Fibroblast of gingiva (primary cell): Measurements from ENCODE around the gene SLC10A7.
"Not testable (repeated sequence)": the region's sequence is repeated elsewhere in the genome, so short reads cannot be mapped to it uniquely, and the experiment has no call there.

Experiments used
- DNase-seq: peaks from one replicate; pipeline ENCODE4 v3.0.0-alpha.2; 2011; ENCODE audit warnings: low read depth

The SLC10A7 gene

GRCh38 chr4:146350114-146350513 is 171.6 kb downstream of the SLC10A7 start:
- DNase-seq, result not testable (repeated sequence)

- DNase-seq, result no peak
Measured at GRCh38 chr4:146349306-146349705, 172.4 kb downstream of the SLC10A7 start.

- DNase-seq, result no peak
Measured at GRCh38 chr4:146347822-146348221, 173.9 kb downstream of the SLC10A7 start.

GRCh38 chr4:146346276-146346675 is 175.5 kb downstream of the SLC10A7 start:
- no peak for DNase-seq

DNA sequence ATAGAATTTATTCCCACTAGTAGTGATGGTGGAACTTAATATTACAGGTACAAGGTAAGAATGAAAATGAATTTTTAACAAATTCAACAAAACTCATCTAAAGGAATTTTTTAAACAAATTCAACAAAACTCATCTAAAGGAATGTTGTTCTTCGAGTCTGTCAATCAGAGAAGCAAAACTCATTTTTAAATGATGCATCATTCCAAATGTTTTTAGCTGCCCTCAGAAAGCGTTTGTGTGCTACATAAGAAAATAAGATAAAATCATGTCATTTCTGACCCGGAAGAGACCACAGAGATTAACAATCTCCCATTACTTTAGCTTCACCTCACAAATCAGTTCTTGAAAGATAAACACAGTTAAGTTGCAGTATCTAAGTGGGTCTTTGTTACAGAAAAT is 178.0 kb downstream of the SLC10A7 start:
- no peak for DNase-seq

- DNase-seq, result no peak
Measured at GRCh38 chr4:146343199-146343598, 178.5 kb downstream of the SLC10A7 start.

DNA sequence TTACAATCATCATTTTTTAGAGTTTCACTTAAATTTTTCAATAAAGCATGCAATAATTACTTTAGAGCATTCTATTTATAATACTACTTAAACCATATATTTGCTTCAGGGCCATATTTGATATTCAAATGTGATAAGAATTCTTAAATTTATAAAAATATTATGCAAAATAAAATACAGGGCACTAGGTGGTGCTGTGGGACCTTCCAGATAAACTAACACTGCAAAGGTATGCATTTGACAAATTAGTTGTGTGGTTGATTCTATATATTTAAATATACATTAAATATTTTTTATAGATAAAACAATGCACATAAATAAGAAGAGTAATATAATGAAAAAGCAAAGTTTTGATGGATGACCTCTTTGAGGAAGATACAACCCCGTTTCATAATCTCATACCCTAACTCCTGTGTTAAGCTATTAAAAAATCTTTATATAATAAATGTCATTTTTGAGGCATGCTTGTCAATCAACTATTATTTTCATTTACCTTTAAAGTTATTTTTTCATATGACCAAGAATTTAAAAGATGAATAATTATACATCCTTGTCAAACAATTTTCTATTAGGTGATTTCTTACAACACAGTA is 179.0 kb downstream of the SLC10A7 start:
- DNase-seq, result peak; percentile 26

GRCh38 chr4:146340798-146341197 is 180.9 kb downstream of the SLC10A7 start:
- DNase-seq, result peak; percentile 18

DNA sequence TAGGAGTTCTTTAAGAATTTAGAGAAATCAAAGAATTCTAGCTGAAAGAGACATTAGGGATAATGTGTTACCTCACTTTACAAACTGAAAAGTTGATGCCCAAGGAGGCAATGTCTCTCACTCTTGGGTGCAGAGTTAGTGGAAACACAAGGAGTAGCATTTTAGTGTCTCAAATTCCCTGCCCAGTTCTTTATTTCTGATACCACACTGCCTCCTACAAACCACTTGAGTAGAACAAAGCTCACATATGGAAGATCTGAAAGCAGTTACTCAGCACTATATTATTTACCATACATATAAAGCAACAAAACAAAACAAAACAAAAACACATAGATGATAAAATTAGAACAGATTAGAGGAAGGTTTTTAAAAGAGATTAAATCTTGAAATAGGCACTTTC is 183.2 kb downstream of the SLC10A7 start:
- peak; percentile 14 for DNase-seq

- no peak for DNase-seq
Measured at GRCh38 chr4:146336410-146336807, 185.3 kb downstream of the SLC10A7 start.

- peak; percentile 59 for DNase-seq
Measured at GRCh38 chr4:146335763-146336409, 185.9 kb downstream of the SLC10A7 start.

- peak; percentile 51 for DNase-seq
Measured at GRCh38 chr4:146334862-146335449, 186.8 kb downstream of the SLC10A7 start.

DNA sequence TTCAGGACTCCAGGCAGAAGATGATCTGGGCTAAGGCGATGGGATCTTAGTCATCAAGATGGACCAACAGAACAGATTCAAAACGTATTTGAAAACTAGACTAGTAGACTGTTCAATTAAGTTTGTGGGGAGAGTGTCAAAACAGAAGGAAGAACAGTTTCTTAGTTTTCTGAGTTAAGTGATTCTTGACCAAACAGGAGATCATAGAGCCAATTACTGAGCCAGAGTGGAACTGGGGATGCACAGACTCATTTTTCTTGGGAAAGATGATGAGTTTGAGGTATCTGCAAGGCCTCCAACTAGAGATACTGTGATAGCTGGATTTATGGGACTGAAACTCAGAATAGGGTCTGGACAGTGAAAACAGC is 187.9 kb downstream of the SLC10A7 start:
- no peak for DNase-seq

DNA sequence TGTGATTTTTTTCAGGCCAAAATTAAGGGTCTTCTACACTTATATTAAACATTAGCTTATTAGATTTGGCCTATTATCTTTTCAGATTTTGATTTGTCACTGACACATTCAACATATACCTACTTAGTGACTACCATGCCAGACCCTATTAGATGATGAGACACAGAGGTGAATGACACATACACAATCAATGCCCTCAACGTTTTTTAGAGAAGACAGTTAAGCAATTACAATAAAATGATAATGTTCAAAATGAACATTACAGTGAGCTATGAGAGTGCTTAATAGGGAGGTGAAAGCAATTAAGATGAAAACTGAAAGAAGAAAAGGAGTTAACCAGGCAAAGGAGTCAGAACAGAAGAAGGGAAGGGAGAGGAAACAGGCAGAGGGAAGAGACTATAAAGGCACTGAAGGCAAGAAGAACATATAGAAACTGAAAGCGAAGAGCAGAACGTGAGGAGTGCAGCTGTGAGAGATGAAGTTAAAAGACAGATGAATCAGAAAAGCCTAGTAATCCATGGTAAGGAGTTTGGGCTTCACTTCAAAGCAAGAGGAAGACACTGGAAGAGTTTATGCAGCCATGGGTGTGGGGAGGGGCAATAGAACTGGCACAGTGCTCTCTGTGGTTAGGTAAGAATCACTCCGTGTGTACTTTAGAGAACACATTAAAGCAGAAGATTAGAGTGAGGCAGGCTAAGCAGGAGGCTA is 188.4 kb downstream of the SLC10A7 start:
- DNase-seq, result peak; percentile 56

DNA sequence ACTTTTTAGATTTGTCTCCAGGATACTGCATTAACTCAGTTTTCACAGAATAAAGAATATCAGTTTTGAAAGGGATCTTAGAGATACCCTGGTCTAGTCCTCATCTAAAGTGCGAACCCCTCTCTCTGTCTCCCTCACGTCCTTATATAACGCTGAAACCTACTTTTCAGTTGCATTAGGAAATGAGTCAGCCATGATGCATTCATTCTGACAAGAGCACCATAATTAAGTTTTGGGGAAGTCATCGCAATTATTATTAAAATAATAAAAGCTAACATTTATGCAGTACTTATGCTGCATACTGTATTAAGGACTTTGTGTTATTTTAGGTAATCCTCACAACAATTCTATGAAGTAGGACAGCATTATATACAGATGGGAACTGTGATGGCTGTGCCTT is 191.3 kb downstream of the SLC10A7 start:
- no peak for DNase-seq

- DNase-seq, result peak; percentile 79
Measured at GRCh38 chr4:146329050-146329716, 192.6 kb downstream of the SLC10A7 start.

- DNase-seq, result no peak
Measured at GRCh38 chr4:146327859-146328650, 193.7 kb downstream of the SLC10A7 start.

DNA sequence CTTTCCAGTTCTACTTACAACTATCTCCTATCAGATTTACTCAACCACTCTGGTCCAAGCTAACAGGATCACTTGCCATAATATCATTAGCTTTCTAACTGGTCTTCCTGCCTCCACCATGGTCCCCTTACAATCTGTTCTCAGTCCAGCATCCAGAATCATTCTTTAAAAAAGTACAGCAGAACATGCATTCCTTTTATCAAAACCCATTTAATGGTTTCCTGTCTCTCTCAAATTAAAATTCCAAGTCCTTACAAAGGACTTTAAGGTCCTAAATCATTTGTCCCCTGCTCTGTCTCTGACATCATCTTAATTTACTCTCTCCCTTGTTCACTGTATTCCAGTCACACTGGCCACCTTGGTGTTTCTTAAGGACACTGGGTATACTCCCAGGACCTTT is 202.8 kb downstream of the SLC10A7 start:
- DNase-seq, result no peak

GRCh38 chr4:146317783-146318182 is 204.0 kb downstream of the SLC10A7 start:
- DNase-seq, result no peak

GRCh38 chr4:146315184-146315583 is 206.6 kb downstream of the SLC10A7 start:
- no peak for DNase-seq

DNA sequence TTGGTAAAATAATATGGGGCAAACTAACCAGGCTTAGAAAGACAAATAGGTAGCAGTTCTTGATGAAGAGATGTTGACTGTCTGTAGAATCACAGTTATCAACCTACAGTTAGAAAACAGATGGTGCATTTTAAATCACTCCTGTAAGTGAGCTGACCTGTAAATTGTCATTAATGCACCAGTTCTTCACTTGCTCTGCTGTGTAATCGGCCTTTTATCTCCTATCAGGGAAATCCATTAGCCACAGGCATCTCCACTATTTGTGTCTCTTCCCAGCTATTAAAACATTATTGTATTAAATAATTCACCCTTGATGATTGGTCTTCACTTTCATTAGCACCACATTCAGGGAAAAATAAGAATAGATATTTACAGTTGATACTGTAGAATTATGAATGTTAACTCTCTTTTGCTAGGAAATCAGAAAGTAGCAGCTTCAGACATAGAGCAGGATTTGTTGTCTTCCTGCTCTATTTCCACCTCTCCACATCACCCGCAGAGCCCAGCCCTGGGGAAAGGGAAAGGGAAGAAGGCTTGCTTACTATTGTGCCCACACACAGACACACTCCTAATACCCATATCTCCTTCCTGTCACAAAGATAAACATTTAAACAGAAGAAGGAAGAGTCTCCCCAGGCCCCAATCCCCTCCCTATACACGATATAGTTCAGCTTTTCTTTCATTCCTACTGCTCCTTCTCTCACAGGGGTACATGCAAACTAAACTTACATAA is 210.3 kb downstream of the SLC10A7 start:
- DNase-seq, result no peak
